HG03442 (cell line): ENCODE measurements around the gene NUF2.
"Not testable (repeated sequence)": the region's sequence is repeated elsewhere in the genome, so short reads cannot be mapped to it uniquely, and the experiment has no call there.

ENCODE experiments used
- ATAC-seq: cut with Tn5 transposase; IDR thresholded peaks from one replicate; pipeline ENCODE4 v1.9.1; 2021; ENCODE audit warnings: mild to moderate bottlenecking, moderate library complexity; ENCODE audit not compliant: unreplicated experiment

Gene NUF2

GRCh38 chr1:163321311-163322305 lies at the start of gene NUF2:
Gene NUF2 (plus strand): TSS chr1:163321954. CDS start chr1:163326052, 4,098 bp downstream.
- ATAC-seq, result peak; percentile 94

GRCh38 chr1:163273766-163274441 lies 47.9 kb upstream of the NUF2 start:
- no peak for ATAC-seq

GRCh38 chr1:163275222-163275621 lies 46.5 kb upstream of the NUF2 start:
- ATAC-seq, result no peak

GRCh38 chr1:163278602-163279001 lies 43.2 kb upstream of the NUF2 start:
- ATAC-seq, result no peak

- not testable (repeated sequence) for ATAC-seq
Measured at GRCh38 chr1:163284867-163285266, 36.9 kb upstream of the NUF2 start.

- ATAC-seq, result no peak
Measured at GRCh38 chr1:163290025-163290640, 31.6 kb upstream of the NUF2 start.

GRCh38 chr1:163291461-163291860 lies 30.3 kb upstream of the NUF2 start:
- no peak for ATAC-seq

DNA sequence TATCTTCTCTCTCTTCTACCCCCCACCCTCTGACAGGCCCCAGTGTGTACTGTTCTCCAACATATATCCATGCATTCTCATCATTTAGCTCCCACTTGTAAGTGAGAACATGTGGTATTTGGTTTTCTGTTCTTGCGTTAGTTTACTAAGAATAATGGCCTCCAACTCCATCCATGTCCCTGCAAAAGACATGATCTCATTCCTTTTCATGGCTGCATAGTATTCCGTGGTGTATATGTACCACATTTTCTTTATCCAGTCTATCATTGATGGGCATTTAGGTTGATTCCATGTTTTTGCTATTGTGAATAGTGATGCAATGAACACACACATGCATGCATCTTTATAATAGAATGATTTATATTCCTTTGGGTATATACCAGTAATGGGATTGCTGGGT lies 29.6 kb upstream of the NUF2 start:
- ATAC-seq, result not testable (repeated sequence)

GRCh38 chr1:163293497-163293896 lies 28.3 kb upstream of the NUF2 start:
- ATAC-seq, result not testable (repeated sequence)

DNA sequence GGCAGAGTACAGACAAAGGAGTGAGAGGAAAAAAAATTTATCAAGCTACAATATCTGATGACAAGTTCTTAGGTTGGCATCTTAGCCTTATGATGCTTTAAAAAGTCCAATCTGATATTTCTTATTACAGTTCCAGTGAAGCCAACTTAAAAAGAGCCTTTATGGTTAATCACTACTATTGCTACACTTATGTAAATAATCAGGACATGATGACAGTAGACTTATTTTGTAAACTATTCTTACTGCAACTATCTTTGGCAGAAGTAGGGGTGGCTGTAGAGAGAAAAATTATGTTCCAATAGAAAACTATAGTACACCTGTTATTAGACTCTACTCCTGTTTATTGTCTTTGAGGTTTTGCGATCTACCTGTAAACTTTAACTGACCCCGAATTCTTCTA lies 25.8 kb upstream of the NUF2 start:
- no peak for ATAC-seq

GRCh38 chr1:163296504-163297263 lies 25.1 kb upstream of the NUF2 start:
- ATAC-seq, result no peak

- no peak for ATAC-seq
Measured at GRCh38 chr1:163298365-163298764, 23.4 kb upstream of the NUF2 start.

GRCh38 chr1:163300568-163300967 lies 21.2 kb upstream of the NUF2 start:
- ATAC-seq, result no peak

GRCh38 chr1:163303561-163303960 lies 18.2 kb upstream of the NUF2 start:
- ATAC-seq, result no peak

GRCh38 chr1:163305441-163305840 lies 16.3 kb upstream of the NUF2 start:
- ATAC-seq, result no peak

GRCh38 chr1:163307479-163308171 lies 14.1 kb upstream of the NUF2 start:
- no peak for ATAC-seq

- ATAC-seq, result no peak
Measured at GRCh38 chr1:163308811-163309210, 12.9 kb upstream of the NUF2 start.

- ATAC-seq, result no peak
Measured at GRCh38 chr1:163315773-163316374, 5.9 kb upstream of the NUF2 start.

GRCh38 chr1:163320891-163321290 lies 863 bp upstream of the NUF2 start:
- no peak for ATAC-seq

GRCh38 chr1:163323339-163323738 lies 1.6 kb downstream of the NUF2 start:
- not testable (repeated sequence) for ATAC-seq
